NB4 (cell line): ENCODE results near the gene SLCO4A1.

Experiments used
- POLR2A ChIP-seq: IDR thresholded peaks from 2 replicates; pipeline ENCODE4 v1.6.1; 2011; ENCODE audit warnings: mild to moderate bottlenecking; ENCODE audit not compliant: insufficient read length; ENCODE audit errors: extremely low read depth
- TF ChIP-seq, protein P1 (sequence below): IDR thresholded peaks from 2 replicates; pipeline ENCODE4 v1.6.1; 2011; ENCODE audit warnings: low read depth, low read length
- TF ChIP-seq, protein P2 (sequence below): IDR thresholded peaks from one replicate; pipeline ENCODE4 v1.5.1; 2012; ENCODE audit warnings: low read depth, low read length

DNA sequence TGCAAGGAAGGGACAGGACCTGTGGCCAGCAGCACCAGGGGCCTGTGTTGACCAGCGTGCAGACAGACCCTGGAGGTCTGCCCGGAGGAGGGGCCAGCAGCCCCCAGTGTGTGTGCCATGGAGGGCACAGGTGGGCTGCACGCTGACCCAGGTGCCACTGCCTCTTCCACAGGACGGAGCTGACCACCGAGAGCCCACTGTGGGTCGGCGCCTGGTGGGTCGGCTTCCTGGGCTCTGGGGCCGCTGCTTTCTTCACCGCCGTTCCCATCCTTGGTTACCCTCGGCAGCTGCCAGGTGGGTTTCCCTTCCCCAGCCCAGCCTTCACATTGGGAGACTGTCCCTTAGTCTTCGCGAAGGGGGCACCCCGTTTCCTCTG lies 17.9 kb downstream of the SLCO4A1 start:
- TF ChIP-seq, protein P1, sequence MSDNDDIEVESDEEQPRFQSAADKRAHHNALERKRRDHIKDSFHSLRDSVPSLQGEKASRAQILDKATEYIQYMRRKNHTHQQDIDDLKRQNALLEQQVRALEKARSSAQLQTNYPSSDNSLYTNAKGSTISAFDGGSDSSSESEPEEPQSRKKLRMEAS: no peak
- TF ChIP-seq, protein P2, sequence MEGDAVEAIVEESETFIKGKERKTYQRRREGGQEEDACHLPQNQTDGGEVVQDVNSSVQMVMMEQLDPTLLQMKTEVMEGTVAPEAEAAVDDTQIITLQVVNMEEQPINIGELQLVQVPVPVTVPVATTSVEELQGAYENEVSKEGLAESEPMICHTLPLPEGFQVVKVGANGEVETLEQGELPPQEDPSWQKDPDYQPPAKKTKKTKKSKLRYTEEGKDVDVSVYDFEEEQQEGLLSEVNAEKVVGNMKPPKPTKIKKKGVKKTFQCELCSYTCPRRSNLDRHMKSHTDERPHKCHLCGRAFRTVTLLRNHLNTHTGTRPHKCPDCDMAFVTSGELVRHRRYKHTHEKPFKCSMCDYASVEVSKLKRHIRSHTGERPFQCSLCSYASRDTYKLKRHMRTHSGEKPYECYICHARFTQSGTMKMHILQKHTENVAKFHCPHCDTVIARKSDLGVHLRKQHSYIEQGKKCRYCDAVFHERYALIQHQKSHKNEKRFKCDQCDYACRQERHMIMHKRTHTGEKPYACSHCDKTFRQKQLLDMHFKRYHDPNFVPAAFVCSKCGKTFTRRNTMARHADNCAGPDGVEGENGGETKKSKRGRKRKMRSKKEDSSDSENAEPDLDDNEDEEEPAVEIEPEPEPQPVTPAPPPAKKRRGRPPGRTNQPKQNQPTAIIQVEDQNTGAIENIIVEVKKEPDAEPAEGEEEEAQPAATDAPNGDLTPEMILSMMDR: no peak
- no peak for TF ChIP-seq POLR2A
